GM13976 (cell line): Measurements from ENCODE around the gene SRSF3.

ENCODE experiments used
- DNase-seq: peaks from one replicate; pipeline ENCODE4 v3.0.0; 2012; ENCODE audit warnings: low spot score
- in situ Hi-C: fragments of 300-500 bp; cut with MboI; formaldehyde crosslinking; loops from one replicate; pipeline ENCODE4 v1.12.0; 2022; ENCODE audit warnings: low sequenced_read_pairs, mixed read lengths, inconsistent platforms; ENCODE audit not compliant: unreplicated experiment
- TF ChIP-seq, protein P1 (sequence below): IDR thresholded peaks from 2 replicates; pipeline ENCODE4 v1.5.1; 2012; ENCODE audit warnings: borderline replicate concordance, mild to moderate bottlenecking; ENCODE audit not compliant: insufficient read depth; ENCODE audit errors: extremely low read depth, missing control alignments, control extremely low read depth

Gene SRSF3

DNA sequence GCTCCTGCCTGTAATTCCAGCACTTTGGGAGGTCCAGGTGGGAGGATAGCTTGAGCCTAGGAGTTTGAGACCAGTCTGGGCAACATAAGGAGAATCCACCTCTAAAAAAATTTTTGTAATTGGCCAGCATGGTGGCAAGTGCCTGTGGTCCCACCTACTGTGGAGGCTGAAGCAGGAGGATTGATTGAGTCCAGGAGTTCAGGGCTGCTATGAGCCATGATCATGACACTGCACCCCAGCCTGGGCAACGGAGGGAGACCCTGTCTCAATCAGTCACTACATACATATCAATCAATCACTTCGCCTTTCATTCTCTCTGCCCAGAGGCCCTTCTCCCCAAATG, 45.8 kb upstream of the SRSF3 start:
- TF ChIP-seq, protein P1, sequence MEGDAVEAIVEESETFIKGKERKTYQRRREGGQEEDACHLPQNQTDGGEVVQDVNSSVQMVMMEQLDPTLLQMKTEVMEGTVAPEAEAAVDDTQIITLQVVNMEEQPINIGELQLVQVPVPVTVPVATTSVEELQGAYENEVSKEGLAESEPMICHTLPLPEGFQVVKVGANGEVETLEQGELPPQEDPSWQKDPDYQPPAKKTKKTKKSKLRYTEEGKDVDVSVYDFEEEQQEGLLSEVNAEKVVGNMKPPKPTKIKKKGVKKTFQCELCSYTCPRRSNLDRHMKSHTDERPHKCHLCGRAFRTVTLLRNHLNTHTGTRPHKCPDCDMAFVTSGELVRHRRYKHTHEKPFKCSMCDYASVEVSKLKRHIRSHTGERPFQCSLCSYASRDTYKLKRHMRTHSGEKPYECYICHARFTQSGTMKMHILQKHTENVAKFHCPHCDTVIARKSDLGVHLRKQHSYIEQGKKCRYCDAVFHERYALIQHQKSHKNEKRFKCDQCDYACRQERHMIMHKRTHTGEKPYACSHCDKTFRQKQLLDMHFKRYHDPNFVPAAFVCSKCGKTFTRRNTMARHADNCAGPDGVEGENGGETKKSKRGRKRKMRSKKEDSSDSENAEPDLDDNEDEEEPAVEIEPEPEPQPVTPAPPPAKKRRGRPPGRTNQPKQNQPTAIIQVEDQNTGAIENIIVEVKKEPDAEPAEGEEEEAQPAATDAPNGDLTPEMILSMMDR: no peak

DNA sequence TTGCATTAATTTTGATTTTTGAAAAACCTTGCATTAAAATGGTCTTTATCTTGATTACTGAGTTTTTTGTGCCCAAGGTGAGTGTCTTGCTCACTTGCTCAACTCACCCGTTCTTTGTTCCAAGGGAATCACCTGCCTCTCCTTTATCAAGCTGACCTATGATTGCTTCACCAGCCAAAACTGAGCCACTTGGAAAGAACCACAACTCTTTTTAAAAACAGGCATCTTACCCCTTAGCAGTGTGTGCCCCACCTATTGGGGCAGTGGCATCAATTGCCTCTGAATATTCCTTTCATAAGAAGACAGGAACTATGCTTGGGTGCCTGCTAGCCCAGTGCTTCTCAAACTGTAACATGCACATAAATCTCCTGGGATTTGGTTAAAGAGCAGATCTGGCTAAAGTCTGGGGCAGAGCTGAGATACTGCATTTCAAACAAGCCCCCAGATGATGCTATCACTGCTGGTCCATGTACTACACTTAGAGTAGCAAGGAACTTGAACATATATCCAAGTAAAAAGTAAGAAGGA, 43.6 kb upstream of the SRSF3 start:
- no peak for DNase-seq
- in situ Hi-C loops: no loop called here
- TF ChIP-seq, protein P1: no peak

More for the DNA sequence above, 45.8 kb upstream of the SRSF3 start:
- DNase-seq: no peak
- in situ Hi-C loops: no loop called here

DNA sequence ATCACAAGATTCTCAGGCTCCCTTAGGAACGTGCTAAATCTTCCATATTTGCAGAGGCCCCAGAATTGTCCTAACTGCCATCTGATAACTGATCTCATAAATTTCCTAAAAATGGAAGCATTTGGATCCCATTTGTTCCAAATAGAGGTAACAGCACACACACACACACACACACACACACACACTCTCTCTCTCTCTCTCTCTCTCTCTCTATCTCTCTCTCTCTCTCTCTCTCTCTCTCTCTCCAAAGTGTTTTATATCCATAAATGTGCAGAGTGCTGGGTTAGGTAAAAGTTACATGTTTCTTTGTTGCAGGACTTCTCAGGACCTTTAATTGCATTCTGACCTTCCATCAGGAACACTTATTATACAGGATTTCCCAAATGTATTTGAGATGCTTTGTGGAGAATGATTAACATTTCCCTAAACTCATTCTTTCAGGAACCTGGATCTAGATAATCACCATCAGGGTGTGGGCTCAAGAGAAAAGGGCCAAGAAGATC, 38.4 kb upstream of the SRSF3 start:
- DNase-seq: no peak
- in situ Hi-C loops: no loop called here
- TF ChIP-seq, protein P1: no peak

DNA sequence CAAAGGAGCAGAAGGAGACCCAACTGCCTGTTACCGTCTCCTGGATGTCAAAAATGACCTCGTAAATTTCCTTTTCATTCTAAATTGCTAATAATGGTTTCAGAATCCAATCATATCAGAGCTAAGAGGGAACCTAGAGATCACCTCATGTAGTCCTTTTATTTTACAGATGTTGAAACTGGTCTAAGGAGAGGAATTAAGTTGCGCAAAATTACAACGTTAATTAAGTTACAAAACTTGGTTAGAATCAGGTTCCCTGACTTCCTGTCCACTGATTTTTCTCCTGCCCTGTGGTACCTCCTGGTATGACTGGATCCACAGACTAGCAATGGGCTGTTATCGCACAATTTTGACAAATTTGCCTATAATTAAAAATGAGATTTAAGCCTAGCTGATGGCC, 37.9 kb upstream of the SRSF3 start:
- TF ChIP-seq, protein P1: no peak
- no peak for DNase-seq
- in situ Hi-C loops: no loop called here

DNA sequence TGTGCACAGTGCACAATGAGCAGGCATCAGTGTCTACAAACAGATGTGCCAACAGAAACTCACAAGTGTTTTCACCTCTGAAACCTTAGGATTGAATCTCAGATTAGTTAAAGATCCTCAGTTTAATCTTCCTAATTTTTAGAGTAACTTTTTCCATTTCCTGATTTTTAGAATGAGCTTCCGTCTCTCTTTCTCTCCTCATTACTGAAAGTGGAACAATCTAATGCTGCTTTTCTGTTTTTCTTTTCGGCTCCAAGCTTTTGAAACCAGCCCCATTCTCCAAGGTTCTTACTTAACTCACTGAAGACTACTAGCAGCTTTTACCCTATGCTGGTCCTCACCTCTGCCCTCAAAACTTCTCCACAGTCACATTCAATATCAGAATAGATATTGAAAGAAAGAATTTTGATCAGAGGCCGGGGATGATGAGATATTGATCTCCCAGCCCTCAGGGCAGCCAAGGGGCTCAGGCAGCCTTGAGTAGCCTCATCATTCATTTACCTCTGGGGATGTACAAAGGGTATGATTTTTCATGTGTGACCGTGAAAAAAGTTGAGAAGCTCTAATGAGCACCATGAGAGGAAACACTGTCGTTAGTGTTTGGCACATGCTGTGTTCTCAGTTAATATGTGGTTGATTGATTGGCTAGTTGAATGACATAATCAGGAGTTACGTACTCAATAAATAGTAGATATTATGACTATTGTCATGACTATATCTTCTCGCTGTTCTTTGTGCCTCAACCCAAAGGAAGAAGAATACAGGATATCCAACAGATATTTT, 35.0 kb upstream of the SRSF3 start:
- TF ChIP-seq, protein P1: no peak

DNA sequence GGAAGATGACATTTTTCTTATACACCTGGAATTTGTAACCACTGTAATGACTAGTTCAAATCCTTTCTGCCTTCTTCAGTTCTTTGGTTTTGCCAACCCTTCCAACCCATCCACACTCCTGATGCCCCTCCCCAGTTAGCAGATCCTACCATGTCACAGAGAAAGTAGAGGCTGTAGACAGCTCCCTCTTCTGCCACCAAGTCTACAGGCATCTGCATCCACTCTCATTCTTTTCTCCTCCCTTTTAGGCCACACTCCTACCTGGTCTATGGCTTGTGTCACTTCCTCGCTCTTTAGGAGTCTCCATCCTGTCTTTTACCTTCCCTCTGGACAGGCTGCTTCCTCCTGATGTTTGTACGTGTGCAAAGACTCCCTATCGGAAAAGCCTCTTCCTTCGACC, 33.3 kb upstream of the SRSF3 start:
- in situ Hi-C loops: no loop called here

More for the DNA sequence above, 35.0 kb upstream of the SRSF3 start:
- in situ Hi-C loops: no loop called here
- no peak for DNase-seq

More for the DNA sequence above, 33.3 kb upstream of the SRSF3 start:
- TF ChIP-seq, protein P1: no peak
- no peak for DNase-seq
